GM21360 (cell line): Measurements from ENCODE around the gene APEH.
A peak's percentile ranks its signal among the peaks of the same experiment; 100 is the strongest.
"Not testable (repeated sequence)": the region's sequence is repeated elsewhere in the genome, so short reads cannot be mapped to it uniquely, and the experiment has no call there.

Experiments
- ATAC-seq: cut with Tn5 transposase; IDR thresholded peaks from one replicate; pipeline ENCODE4 v1.9.1; 2021; ENCODE audit warnings: mild to moderate bottlenecking, moderate library complexity; ENCODE audit not compliant: unreplicated experiment

The APEH gene

DNA sequence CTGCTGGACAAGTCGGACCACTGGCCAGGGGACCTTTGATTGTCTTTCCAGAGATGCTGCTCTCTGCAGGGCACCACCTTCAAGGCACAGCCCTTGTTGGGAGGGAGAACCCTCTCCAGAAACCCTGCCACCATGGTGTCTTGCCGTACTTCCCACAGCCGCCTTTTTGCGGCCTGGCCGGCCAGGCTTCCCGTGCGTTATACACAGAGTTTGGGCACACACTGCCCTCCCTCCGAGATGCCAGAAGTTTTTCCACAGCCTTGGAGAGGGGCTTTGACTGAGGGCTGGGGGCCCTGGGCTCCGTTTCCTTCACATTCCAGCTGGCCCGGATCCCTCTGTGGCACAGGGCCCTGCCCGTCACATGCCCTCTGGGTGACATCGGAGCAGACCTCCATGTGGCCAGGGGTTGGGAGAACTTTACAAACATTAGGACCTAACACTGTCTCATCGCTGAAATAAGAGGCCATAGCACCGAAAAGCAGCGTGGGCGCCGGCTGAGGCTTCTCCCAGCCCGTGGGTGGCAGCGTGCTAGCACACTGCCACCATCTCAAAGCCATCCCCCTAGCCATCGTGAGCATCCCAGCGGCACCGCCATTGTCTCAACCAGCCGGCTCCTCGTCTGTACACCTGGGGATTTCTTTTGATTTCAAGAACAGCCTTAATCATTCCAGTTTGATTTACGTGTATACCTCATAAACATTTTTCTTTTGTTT lies 6.3 kb upstream of the APEH start:
- ATAC-seq: no peak

GRCh38 chr3:49668414-49668797 lies 5.7 kb upstream of the APEH start:
- no peak for ATAC-seq

DNA sequence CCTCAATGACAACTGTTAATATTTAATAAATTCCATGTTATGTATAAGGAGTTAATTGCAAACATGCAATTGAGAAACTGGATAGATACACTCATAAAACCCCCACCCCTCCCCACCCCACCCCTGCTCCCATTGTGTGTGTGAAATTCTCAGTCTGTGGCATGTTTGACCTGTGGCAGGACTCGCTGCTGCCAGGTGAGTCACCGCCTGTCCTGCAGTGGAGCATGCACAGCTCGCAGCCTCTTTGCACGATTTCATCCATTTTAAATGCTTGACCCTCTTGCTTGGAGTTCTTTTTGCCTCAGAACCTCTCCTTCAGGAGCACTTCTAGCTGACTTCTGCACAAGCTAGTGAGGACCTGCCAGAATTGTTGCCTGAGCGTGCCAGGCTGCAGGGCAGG lies 5.3 kb upstream of the APEH start:
- ATAC-seq: no peak

GRCh38 chr3:49669352-49669751 lies 4.8 kb upstream of the APEH start:
- ATAC-seq: no peak

- ATAC-seq: no peak
Observed at GRCh38 chr3:49670940-49671290, 3.2 kb upstream of the APEH start.

- ATAC-seq: no peak
Observed at GRCh38 chr3:49671291-49672288, 2.6 kb upstream of the APEH start.

- ATAC-seq: no peak
Observed at GRCh38 chr3:49673121-49673714, 933 bp upstream of the APEH start.

- ATAC-seq: no peak
Observed at GRCh38 chr3:49674497-49674983, 389 bp downstream of the APEH start.

DNA sequence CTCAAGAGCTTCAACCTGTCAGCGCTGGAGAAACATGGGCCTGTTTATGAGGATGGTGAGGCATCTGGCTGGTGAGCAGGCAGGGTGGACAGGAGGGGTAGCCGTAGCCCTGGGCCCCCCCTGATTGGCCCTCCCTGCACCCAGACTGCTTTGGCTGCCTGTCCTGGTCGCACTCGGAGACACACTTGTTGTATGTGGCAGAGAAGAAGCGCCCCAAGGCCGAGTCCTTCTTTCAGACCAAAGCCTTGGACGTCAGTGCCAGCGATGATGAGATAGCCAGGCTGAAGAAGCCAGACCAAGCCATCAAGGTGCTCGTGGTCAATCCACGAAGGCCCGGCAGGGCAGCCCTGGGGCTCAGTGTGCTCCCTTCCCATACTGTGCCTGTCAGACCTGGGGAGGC lies 1.8 kb downstream of the APEH start:
- no peak for ATAC-seq

DNA sequence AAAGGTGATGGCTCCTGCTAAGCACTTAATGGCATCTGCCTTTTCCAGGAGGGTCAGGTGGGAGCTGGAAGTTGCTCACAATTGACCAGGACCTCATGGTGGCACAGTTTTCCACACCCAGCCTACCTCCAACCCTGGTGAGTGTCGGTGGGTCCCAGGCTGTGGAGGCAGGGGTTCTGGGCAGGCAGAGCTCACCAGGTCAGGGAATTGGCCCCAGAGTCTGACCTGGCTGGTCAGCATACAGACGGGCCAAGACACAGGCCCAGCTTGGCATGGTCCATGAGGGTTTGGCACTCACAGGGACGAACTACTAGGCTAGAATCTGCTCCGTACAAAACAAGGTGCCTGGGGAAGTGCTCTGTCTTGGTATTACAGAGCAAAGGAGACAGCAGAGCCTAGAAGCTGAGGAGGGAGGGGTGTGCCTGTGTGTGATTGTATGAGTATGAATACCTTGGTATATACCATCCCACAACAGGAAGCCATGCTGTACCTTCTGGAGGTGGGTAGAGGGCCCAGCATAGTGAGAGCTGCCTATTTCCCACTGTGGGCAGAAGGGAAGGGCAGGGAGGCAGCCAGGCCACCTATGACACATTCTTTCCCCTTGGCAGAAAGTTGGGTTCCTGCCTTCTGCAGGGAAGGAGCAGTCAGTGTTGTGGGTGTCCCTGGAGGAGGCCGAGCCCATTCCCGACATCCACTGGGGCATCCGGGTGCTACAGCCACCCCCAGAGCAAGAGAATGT lies 6.5 kb downstream of the APEH start:
- ATAC-seq: no peak

GRCh38 chr3:49681232-49681522 lies 7.0 kb downstream of the APEH start:
- ATAC-seq: no peak

- ATAC-seq: no peak
Observed at GRCh38 chr3:49681543-49681942, 7.4 kb downstream of the APEH start.

- ATAC-seq: no peak
Observed at GRCh38 chr3:49683162-49683561, 9.0 kb downstream of the APEH start.

DNA sequence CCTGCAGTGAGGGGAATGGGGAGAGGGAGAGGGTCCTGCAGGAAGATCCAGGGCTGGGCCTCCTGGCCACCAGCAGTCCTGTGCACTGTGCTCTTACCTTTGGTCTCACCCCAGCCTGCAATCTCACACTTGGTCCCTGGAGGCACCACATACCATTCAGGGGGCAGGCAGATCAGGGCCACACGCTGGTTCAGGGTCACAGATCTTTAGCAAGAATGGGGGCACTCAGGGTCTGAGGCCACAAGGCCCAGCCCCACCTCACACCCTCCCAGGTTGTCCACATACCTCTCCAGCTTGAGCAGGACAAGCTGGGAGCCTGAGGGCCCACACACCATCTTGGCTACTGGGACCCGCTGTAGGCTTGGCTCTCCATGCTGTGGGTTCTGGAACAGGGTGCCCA lies 10.3 kb downstream of the APEH start:
- ATAC-seq: not testable (repeated sequence)

GRCh38 chr3:49685103-49685502 lies 11.0 kb downstream of the APEH start:
- not testable (repeated sequence) for ATAC-seq

DNA sequence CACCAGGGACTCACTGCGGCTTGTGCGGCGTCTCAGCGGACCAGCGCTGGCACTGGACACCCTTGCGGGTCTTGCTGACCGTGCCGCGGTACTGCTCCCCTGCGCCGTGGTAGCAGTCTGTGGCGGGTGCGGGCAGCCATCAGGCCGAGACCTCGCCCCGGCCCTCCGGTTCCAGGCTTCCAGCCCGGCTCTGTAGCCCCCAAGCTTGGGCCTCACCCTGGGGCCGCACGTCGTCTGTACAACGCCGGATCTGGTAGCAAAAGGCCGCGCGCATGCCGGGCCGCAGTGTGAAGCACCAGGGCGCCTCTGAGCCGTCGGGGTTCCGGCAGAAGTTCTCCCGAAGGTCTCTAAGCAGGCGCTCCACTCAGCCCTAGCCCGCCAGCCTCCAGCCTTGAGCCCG lies 11.7 kb downstream of the APEH start:
- ATAC-seq: not testable (repeated sequence)

DNA sequence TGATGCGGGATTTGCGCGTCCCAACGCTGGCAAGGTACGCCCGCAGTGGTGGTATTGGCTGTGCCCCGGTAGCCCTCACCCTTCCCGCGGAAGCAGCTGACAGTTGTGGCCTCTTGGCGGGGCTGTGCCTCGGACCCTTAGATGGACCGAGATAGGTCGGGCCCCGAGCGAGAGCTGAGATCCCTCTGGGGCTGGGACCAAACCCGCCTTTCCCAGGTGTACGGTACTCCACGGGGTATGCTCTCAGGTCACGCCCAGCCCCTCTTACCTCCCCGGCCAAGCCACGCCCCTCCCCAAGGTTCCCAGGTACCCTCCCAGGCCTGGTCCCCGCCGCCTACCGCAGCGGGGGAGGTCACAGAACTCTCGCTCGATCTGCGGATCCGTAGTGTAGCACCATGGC lies 12.2 kb downstream of the APEH start:
- ATAC-seq: not testable (repeated sequence)

- not testable (repeated sequence) for ATAC-seq
Observed at GRCh38 chr3:49686769-49687423, 12.7 kb downstream of the APEH start.

GRCh38 chr3:49687424-49687795 lies 13.3 kb downstream of the APEH start:
- not testable (repeated sequence) for ATAC-seq

DNA sequence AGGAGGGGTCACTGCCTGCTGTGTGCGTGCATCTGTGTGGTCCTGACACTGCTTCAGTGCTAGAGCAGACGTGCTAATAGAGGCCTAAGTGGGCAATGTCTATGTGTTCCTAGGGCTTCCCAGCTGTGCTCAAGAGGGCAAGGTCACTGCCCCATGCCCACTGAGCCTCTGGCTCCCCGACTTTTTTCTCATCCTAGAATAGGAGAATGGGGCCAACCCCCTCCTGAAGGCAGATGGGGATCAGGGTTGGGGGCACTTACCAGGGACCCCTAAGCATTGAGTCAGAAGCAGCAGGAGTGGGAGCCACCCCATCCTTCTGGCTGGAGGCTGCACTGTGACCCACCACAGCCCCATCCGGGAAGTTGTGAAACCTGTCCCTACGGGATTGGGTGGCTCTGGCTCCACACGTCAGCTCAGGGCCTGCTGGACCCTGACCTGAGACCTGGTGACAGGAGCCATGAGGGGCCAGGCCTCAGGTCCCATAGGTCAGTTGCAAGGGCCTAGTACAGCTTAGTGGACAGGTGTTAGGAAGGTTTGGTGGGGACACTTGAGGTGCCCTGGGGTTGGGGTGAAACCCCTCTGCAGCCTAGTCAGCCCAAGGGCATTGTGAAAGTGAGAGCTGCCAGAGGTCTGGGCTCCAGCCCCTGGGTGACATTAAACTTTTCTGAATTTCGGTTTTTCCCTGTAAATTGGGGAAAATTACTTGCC lies 14.3 kb downstream of the APEH start:
- peak; percentile 6 for ATAC-seq
